ENCODE measurements around the gene LLCFC1.
"Not testable (repeated sequence)": the region's sequence is repeated elsewhere in the genome, so short reads cannot be mapped to it uniquely, and the experiment has no call there.

Gene LLCFC1

GRCh38 chr7:142963993-142964392, 24.7 kb downstream of the LLCFC1 start:
- TF ChIP-seq CTCF (IDR thresholded peaks at IDR 0.05; ENCODE audit: extremely low read depth, missing control alignments): no peak
- no peak for DNase-seq (ENCODE audit: low spot score)

GRCh38 chr7:142964502-142965246, 25.4 kb downstream of the LLCFC1 start:
- DNase-seq (ENCODE audit: low spot score): no peak
- TF ChIP-seq CTCF (IDR thresholded peaks at IDR 0.05; ENCODE audit: extremely low read depth, missing control alignments): no peak

DNA sequence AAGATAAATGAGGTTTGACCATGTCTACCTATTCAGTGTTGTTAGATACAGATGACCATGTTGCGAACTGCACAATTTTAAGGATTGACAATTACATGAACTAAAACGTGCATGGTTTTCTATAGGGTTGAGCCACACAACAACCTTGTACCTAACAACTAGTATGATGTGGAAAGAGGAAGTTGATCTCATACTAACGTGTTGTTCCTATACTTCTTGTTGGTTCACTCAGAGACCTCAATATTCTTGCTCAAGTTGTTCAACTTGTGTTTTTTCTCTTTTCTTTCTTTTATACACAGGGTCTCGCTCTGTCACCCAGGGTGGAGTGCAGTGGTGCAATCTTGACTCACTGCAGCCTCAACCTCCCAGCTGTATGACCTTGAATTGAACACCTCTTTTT, 28.9 kb downstream of the LLCFC1 start:
- no peak for TF ChIP-seq CTCF (IDR thresholded peaks at IDR 0.05; ENCODE audit: extremely low read depth, missing control alignments)
- DNase-seq (ENCODE audit: low spot score): no peak

DNA sequence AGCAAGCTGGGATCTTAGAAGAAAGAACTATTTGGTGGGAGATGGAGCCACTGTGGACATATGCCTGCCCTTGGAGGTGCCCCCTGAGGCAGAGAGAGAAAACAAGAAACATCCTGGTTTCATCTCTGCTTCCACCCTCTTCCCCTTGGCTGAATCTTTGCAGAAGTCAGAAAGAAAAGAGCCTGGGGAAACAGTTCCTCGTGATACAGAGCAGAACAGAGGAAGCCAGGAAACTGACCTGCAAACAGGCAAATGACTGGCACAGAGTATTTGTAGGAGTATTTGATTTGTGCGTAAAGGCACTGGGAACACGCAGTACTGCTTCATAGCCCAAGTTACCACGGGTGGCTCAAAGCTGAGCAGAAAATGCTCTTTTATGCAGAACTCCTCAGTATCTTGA, 29.9 kb downstream of the LLCFC1 start:
- DNase-seq (ENCODE audit: low spot score): no peak
- no peak for TF ChIP-seq CTCF (IDR thresholded peaks at IDR 0.05; ENCODE audit: extremely low read depth, missing control alignments)

GRCh38 chr7:142974626-142975025, 35.3 kb downstream of the LLCFC1 start:
- no peak for TF ChIP-seq CTCF (IDR thresholded peaks at IDR 0.05; ENCODE audit: extremely low read depth, missing control alignments)
- DNase-seq (ENCODE audit: low spot score): no peak

DNA sequence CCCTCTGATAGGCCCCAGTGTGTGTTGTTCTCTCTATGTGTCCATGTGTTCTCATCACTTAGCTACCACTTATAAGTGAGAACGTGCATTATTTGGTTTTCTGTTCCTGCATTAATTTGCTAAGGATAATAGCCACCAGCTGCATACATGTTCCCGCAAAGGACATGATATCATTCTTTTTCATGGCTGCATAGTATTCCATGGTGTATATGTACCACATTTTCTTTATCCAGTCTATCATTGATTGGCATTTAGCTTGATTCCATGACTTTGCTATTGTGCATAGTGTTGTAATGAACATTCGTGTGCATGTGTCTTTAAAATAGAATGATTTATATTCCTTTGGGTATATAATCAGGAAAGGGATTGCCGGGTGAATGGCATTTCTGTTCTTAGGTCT, 39.1 kb downstream of the LLCFC1 start:
- DNase-seq (ENCODE audit: low spot score): not testable (repeated sequence)

DNA sequence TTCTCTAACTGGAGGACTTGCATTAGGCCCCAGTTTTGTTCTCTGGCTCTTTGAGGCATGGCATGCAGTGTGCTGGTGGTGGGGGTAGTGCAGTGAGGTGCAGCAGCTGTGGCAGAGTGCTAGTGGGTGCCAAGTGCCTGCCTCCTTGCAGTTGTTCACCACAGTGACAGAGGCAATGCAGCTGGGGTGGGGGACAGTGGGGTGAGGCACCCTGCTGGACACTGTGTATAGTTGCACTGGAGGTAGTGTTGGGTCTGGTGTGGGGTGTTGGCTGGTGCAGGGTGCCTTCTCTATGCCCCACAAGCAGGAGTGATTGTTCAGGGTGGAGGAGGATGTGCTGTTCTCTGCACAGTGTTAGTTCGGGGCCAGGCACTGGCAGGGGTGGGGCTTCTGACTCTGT, 44.5 kb downstream of the LLCFC1 start:
- no peak for DNase-seq (ENCODE audit: low spot score)
- TF ChIP-seq CTCF (IDR thresholded peaks at IDR 0.05; ENCODE audit: extremely low read depth, missing control alignments): no peak

DNA sequence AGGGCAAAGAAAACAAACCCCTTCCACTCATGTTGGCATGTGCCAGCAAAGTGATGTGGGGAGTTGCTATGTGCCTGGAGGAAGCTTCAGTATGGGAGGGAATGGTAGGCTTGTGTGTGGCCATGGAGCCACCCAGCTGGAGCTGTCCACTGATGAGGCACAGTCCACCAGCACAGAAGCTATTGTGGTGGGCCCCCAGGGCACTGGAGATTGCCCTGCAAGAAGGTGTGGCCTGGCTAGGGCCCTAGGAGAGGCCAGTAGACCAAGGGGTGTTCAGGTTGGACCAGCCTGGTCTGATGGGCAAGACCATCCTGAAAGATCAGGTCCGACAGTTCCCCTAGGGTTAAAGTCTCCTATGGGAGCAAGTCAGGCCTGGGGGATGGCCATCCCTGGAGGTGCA, 45.0 kb downstream of the LLCFC1 start:
- TF ChIP-seq CTCF (IDR thresholded peaks at IDR 0.05; ENCODE audit: extremely low read depth, missing control alignments): no peak
- DNase-seq (ENCODE audit: low spot score): no peak
